Esophagus squamous epithelium (tissue), 5 donors: Measurements from ENCODE around the gene STARD5. TPM values are rescaled to one million over a fixed set of nuclear protein-coding genes. Genes with fewer than 3 reads are reported as not detected.

ENCODE experiments used
- DNase-seq: peaks from one replicate; lab custom pipeline; 2025; lab: John Stamatoyannopoulos, UW
- H3K27ac ChIP-seq, 4 donors: fragments of 200-600 bp; sonication (generic); one replicate each; pipeline ENCODE4 v1.5.1; 2016 to 2019; ENCODE audit warnings: mild to moderate bottlenecking in 1 of 4
- H3K27me3 ChIP-seq, 4 donors: fragments of 200-600 bp; sonication (generic); 1 replicate in 3 of 4; 2 replicates in 1 of 4; pipeline versions ENCODE4 v1.5.1 to v1.6.0; 2017 to 2021; ENCODE audit warnings: antibody characterized with exemption in 1 of 4
- H3K36me3 ChIP-seq, 3 donors: fragments of 200-600 bp; sonication (generic); one replicate each; pipeline ENCODE4 v1.5.1; 2016 to 2019
- H3K4me1 ChIP-seq, 3 donors: fragments of 200-600 bp; sonication (generic); one replicate each; pipeline ENCODE4 v1.5.1; 2017 to 2019
- H3K4me3 ChIP-seq, 4 donors: fragments of 200-600 bp; sonication (generic); 1 replicate in 3 of 4; 2 replicates in 1 of 4; pipeline ENCODE4 v1.5.1; 2016 to 2019; ENCODE audit warnings: mild to moderate bottlenecking in 2 of 4, moderate library complexity in 1 of 4
- H3K9me3 ChIP-seq, 3 donors: fragments of 200-600 bp; sonication (generic); one replicate each; pipeline ENCODE4 v1.5.1; 2016 to 2019
- POLR2A ChIP-seq, 4 donors: fragments of 450-650 bp; IDR thresholded peaks; one replicate each; pipeline ENCODE4 v1.6.1; 2017; ENCODE audit warnings: antibody characterized with exemption in 4 of 4, mild to moderate bottlenecking in 4 of 4, moderate library complexity in 3 of 4
- WGBS, 2 donors: methylation state at CpG; one replicate each; pipeline ENCODE4 v1.1.5; 2018; 5-methylcytosine and 5-hydroxymethylcytosine counted together
- intact Hi-C: fragments of 100-400 bp; cut with DNase I; formaldehyde crosslinking; loops from one replicate; pipeline ENCODE4 v1.15.0; 2022
- total RNA-seq, 4 donors: library from RNA; depleted of rRNA; stranded (reverse); fragments of >200 nt; gene quantifications; one replicate each; pipeline ENCODE4 v1.1.0, GENCODE V29; 2016
- TF ChIP-seq, protein P1 (sequence below), 6 experiments: fragments of 450-650 bp in 4 of 6; fragments of 200-600 bp in 2 of 6; sonication (generic) in 2 of 6; IDR thresholded peaks; one replicate each; pipeline ENCODE4 v1.5.1; 2016 to 2019; ENCODE audit warnings: antibody characterized with exemption in 6 of 6, mild to moderate bottlenecking in 4 of 6, moderate library complexity in 4 of 6
- donor health status: DM: yes; HTN: yes; CAD: no.

The STARD5 gene
- total RNA-seq, 4 donors from 2014 or later = 14.9 to 21.2 (median 17.5) TPM

DNA sequence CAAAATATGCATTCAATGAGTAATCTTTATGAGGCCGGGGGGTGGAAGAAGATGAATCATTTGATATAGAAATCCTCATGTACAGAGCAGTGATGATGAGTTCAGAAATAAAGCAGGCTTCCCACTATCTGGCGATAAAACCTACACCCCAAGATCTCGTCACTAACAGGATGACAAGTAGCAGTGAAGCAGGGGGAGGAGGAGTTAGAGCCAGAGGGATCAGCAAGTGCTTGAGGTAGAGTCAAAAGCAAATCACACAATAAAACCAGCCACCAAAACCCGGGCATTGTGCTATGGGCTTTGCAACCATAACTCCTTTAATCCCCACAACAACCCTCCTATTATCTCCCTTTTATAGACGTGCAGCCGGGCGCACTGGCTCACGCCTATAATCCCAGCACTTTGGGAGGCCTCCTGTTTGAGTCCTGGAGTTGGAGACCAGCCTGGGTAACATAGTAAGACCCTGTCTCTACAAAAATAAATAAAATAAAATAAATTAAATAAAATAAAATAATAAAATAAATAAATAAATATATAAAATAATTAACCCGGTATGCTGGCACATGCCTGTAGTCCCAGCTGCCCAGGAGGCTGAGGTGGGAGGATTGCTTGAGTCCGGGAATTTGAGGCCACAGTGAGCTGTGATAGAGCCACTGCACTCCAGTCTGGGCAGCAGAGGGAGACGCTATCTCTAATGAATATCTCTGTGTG, 53.0 kb downstream of the STARD5 start:
- H3K36me3 ChIP-seq = no peaks in the 10 kb centered on the region
- intact Hi-C loops = loop anchor here (5.0 kb wide), 1 partner anchor 131 kb away; no protein-coding TSS in a partner anchor
- TF ChIP-seq, protein P1, sequence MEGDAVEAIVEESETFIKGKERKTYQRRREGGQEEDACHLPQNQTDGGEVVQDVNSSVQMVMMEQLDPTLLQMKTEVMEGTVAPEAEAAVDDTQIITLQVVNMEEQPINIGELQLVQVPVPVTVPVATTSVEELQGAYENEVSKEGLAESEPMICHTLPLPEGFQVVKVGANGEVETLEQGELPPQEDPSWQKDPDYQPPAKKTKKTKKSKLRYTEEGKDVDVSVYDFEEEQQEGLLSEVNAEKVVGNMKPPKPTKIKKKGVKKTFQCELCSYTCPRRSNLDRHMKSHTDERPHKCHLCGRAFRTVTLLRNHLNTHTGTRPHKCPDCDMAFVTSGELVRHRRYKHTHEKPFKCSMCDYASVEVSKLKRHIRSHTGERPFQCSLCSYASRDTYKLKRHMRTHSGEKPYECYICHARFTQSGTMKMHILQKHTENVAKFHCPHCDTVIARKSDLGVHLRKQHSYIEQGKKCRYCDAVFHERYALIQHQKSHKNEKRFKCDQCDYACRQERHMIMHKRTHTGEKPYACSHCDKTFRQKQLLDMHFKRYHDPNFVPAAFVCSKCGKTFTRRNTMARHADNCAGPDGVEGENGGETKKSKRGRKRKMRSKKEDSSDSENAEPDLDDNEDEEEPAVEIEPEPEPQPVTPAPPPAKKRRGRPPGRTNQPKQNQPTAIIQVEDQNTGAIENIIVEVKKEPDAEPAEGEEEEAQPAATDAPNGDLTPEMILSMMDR (IDR thresholded peaks at IDR 0.05) = no peak
- no peak for TF ChIP-seq POLR2A (IDR thresholded peaks at IDR 0.05)
- peaks cover 0 to 28% (median 10%) of the 10 kb centered on the region in 3 donors for H3K4me1 ChIP-seq
- H3K27me3 ChIP-seq = peaks cover 0 to 56% (median 0%) of the 10 kb centered on the region in 4 donors
- no peaks in the 10 kb centered on the region for H3K9me3 ChIP-seq
- H3K27ac ChIP-seq = no peak overlapping the region
- DNase-seq = no peak
- no peak overlapping the region for H3K4me3 ChIP-seq
- WGBS, 2 donors = 60 to 76% methylated on average over 11 of the region's 11 CpGs

GRCh38 chr15:81270188-81270587, 53.8 kb downstream of the STARD5 start:
- Histone ChIP-seq H3K4me3 (no peak overlapping the region), H3K27ac (no peak overlapping the region), H3K27me3 (peaks cover 0 to 59% (median 0%) of the 10 kb centered on the region in 4 donors), H3K36me3 (no peaks in the 10 kb centered on the region), H3K9me3 (no peaks in the 10 kb centered on the region), H3K4me1 (peaks cover 0 to 29% (median 17%) of the 10 kb centered on the region in 3 donors)
- TF ChIP-seq, protein P1 (IDR thresholded peaks at IDR 0.05) = no peak
- no peak for TF ChIP-seq POLR2A (IDR thresholded peaks at IDR 0.05)
- intact Hi-C loops = loop anchor here (5.0 kb wide), 1 partner anchor 132 kb away; no protein-coding TSS in a partner anchor
- DNase-seq = no peak
- 79 to 80% methylated on average over 3 of the region's 3 CpGs for WGBS, 2 donors

DNA sequence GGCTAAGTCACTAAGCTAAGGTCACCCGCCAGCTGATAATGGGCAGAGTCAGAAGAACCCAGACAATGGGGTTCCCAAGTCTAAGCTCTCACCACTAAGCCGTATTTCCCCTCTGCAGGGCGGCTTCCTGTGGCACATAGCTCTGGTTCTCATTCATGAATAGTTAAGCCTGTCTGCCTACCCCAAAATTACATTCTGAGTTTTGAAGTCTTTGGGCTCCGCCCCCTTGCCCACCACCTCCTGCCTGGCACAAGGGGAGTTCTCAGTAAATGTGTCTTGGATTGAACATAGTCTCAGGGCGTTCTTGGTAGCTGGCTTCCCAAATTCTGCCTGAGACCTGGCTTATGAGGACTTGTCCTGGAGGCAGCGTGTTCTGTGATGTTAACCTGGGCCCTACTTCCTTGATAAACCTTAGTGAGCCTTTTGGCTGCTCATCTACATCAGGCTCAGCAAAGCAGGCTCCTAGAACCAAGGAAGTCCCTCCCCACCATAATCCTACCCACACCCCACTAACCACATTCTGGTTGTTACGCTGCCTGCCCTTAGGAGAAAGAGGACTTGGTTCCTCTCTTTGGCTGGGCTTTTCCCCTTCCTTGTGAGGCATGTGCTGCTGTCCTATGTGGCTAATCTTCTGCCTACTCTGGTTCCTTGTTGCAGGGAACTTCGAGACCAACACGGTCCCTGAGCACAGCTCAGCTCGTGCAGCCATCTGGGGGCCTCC, 54.9 kb downstream of the STARD5 start:
- H3K36me3 ChIP-seq = no peaks in the 10 kb centered on the region
- TF ChIP-seq, protein P1 (IDR thresholded peaks at IDR 0.05) = no peak
- no peak for TF ChIP-seq POLR2A (IDR thresholded peaks at IDR 0.05)
- intact Hi-C loops = loop anchor here (5.0 to 10.0 kb wide), 2 partner anchors 112 to 294 kb away; no protein-coding TSS in a partner anchor

GRCh38 chr15:81268340-81268739, 55.6 kb downstream of the STARD5 start:
- no peak for TF ChIP-seq POLR2A (IDR thresholded peaks at IDR 0.05)
- intact Hi-C loops = loop anchor here (5.0 to 10.0 kb wide), 2 partner anchors 111 to 294 kb away; no protein-coding TSS in a partner anchor
- Histone ChIP-seq H3K27me3 (peaks cover 0 to 59% (median 0%) of the 10 kb centered on the region in 4 donors), H3K27ac (no peak overlapping the region), H3K9me3 (no peaks in the 10 kb centered on the region), H3K36me3 (no peaks in the 10 kb centered on the region), H3K4me1 (peaks cover 0 to 19% (median 12%) of the 10 kb centered on the region in 3 donors), H3K4me3 (no peak overlapping the region)
- DNase-seq = no peak
- WGBS, 2 donors = 85 to 86% methylated on average over 1 to 4 of the region's 5 CpGs

More for the DNA sequence above, 54.9 kb downstream of the STARD5 start:
- peaks cover 0 to 66% (median 0%) of the 10 kb centered on the region in 4 donors for H3K27me3 ChIP-seq
- no peak for DNase-seq
- no peak overlapping the region for H3K4me3 ChIP-seq
- H3K9me3 ChIP-seq = no peaks in the 10 kb centered on the region
- peaks cover 0 to 24% (median 12%) of the 10 kb centered on the region in 3 donors for H3K4me1 ChIP-seq
- WGBS, 2 donors = 84 to 90% methylated on average over 5 to 9 of the region's 10 CpGs
- H3K27ac ChIP-seq = no peak overlapping the region

GRCh38 chr15:81265944-81266775, 57.8 kb downstream of the STARD5 start:
- intact Hi-C loops = loop anchor here (5.0 to 10.0 kb wide), 2 partner anchors 109 to 291 kb away; no protein-coding TSS in a partner anchor
- 1 to 4% methylated on average over 13 to 14 of the region's 14 CpGs for WGBS, 2 donors
- Histone ChIP-seq H3K4me1 (peaks cover 0 to 16% (median 12%) of the 10 kb centered on the region in 3 donors), H3K4me3 (peak overlapping the region in 1 of 4 donors; percentile 45), H3K36me3 (no peaks in the 10 kb centered on the region), H3K9me3 (no peaks in the 10 kb centered on the region), H3K27me3 (peaks cover 0 to 44% (median 0%) of the 10 kb centered on the region in 4 donors), H3K27ac (no peak overlapping the region)
- TF ChIP-seq, protein P1 (IDR thresholded peaks at IDR 0.05) = peak; percentile 79 to 91 (median 86)
- TF ChIP-seq POLR2A (IDR thresholded peaks at IDR 0.05) = no peak
- peak; percentile 15 for DNase-seq
